GM12878 (cell line): ENCODE measurements around the gene PDZD8. TPM values are rescaled to one million over a fixed set of nuclear protein-coding genes. Genes with fewer than 3 reads are reported as not detected.
A peak's percentile ranks its signal among the peaks of the same experiment; 100 is the strongest.

ENCODE experiments used
- ATAC-seq: fragments of 200-7000 bp; cut with Tn5 transposase; 3 replicates; pipeline ENCODE4 v1.9.1; 2020; ENCODE audit warnings: mild to moderate bottlenecking, moderate library complexity
- BruUV-seq: library from RNA; stranded (reverse); fragments of 400-500 nt; replicated peaks from 2 replicates; lab custom pipeline; 2021; lab: Mats Ljungman, UMichigan
- CTCF ChIA-PET: fragments of 300-600 bp; sonication (Branson Sonifier 250); formaldehyde crosslinking; extraction: SDS; loops from one replicate; lab custom pipeline; 2021; ENCODE audit warnings: inconsistent platforms; lab: Yijun Ruan, JAX
- POLR2A ChIA-PET: fragments of 350-600 bp; formaldehyde crosslinking; extraction: SDS; loops from one replicate; lab custom pipeline; 2021; ENCODE audit warnings: inconsistent platforms; lab: Charles Lee
- RAD21 ChIA-PET: fragments of 300-600 bp; sonication (Branson Sonifier 250); formaldehyde crosslinking; loops from one replicate; lab custom pipeline; 2023; ENCODE audit warnings: antibody characterized with exemption; ENCODE audit not compliant: unreplicated experiment; lab: Charles Lee
- SMC1A ChIA-PET: fragments of 300-600 bp; sonication (Branson Sonifier 250); formaldehyde crosslinking; loops from one replicate; lab custom pipeline; 2023; ENCODE audit not compliant: unreplicated experiment, uncharacterized antibody; lab: Charles Lee
- DNase-seq: peaks from one replicate; pipeline ENCODE4 v3.0.0-alpha.2; 2011; ENCODE audit warnings: low read depth, low spot score
- FAIRE-seq: peaks from 3 replicates; lab custom pipeline; 2011; peaks lifted over from hg19 to GRCh38; lab: Jason Lieb, UNC
- H2AFZ ChIP-seq: 2 replicates; pipeline ENCODE4 v1.6.0; 2011; ENCODE audit warnings: low read depth, low read length, control low read depth; ENCODE audit not compliant: control insufficient read depth
- H3K27ac ChIP-seq: 2 replicates; pipeline ENCODE4 v1.5.1; 2011; ENCODE audit warnings: control low read depth; ENCODE audit not compliant: control insufficient read depth, insufficient read depth
- H3K27me3 ChIP-seq, 2 experiments: replicated peaks in 1 of 2; 2 replicates each; pipeline versions ENCODE4 v1.6.0 to v1.6.1; 2011; ENCODE audit warnings: low read length in 1 of 2; ENCODE audit not compliant: control insufficient read depth in 2 of 2, insufficient read depth in 2 of 2
- H3K36me3 ChIP-seq, 2 experiments: 2 replicates each; pipeline ENCODE4 v1.5.1; 2011; ENCODE audit warnings: low read length in 1 of 2; ENCODE audit not compliant: control insufficient read depth in 2 of 2, insufficient read depth in 2 of 2
- H3K4me1 ChIP-seq: 2 replicates; pipeline ENCODE4 v1.6.1; 2011; ENCODE audit warnings: mild to moderate bottlenecking, low read length, moderate library complexity, mixed read lengths; ENCODE audit not compliant: control insufficient read depth, insufficient read depth
- H3K4me2 ChIP-seq: 2 replicates; pipeline ENCODE4 v1.6.0; 2011; ENCODE audit warnings: control low read depth; ENCODE audit not compliant: control insufficient read depth, insufficient read depth
- H3K4me3 ChIP-seq: fragments of 200-600 bp; sonication (generic); 2 replicates; pipeline ENCODE4 v1.5.1; 2016
- H3K79me2 ChIP-seq: 2 replicates; pipeline ENCODE4 v1.6.0; 2011; ENCODE audit warnings: low read length; ENCODE audit not compliant: control insufficient read depth, insufficient read depth
- H3K9ac ChIP-seq: 2 replicates; pipeline ENCODE4 v1.8.0; 2011; ENCODE audit warnings: low read length, control low read depth, mixed read lengths; ENCODE audit not compliant: control insufficient read depth, insufficient read depth
- H3K9me3 ChIP-seq: replicated peaks from 3 replicates; pipeline ENCODE4 v1.5.1; 2011; ENCODE audit warnings: mild to moderate bottlenecking, low read length; ENCODE audit not compliant: control insufficient read depth, insufficient read depth
- H4K20me1 ChIP-seq: 2 replicates; pipeline ENCODE4 v1.6.0; 2011; ENCODE audit not compliant: control insufficient read depth, insufficient read depth
- SUZ12 ChIP-seq: fragments of 200-600 bp; sonication (generic); IDR thresholded peaks from one replicate; pipeline ENCODE4 v1.6.1; 2018; ENCODE audit warnings: antibody characterized with exemption, mild to moderate bottlenecking; ENCODE audit not compliant: unreplicated experiment
- WGBS: methylation state at CpG from one replicate; pipeline ENCODE4 v1.1.6; 2016; ENCODE audit warnings: low lambda C conversion rate; ENCODE audit not compliant: insufficient replicate concordance, insufficient coverage; ENCODE audit errors: missing lambda C conversion rate; 5-methylcytosine and 5-hydroxymethylcytosine counted together
- in situ Hi-C: fragments of 300-500 bp; cut with MboI; formaldehyde crosslinking; loops from 9 replicates; pipeline ENCODE4 v1.14.3; 2018; ENCODE audit warnings: mixed read lengths
- intact Hi-C: fragments of 100-400 bp; cut with micrococcal nuclease; formaldehyde crosslinking; loops from one replicate; pipeline ENCODE4 v1.14.2; 2022; ENCODE audit not compliant: unreplicated experiment
- polyA plus RNA-seq, 11 experiments: library from polyadenylated mRNA; depleted of rRNA in 4 of 11; unstranded in 6 of 11; stranded (reverse) in 5 of 11; fragments of >200 nt; fragmentation: Nextera tagmentation in 4 of 11; fragmentation: Illumina TruSeq in 1 of 11; extraction: Ambion mirVana in 4 of 11; extraction: Trizol in 1 of 11; gene quantifications; 1 replicate in 1 of 11; 2 replicates in 10 of 11; pipeline versions ENCODE4 v1.2.1 to v1.2.3, GENCODE V29; 2011 to 2016; ENCODE audit warnings: inconsistent platforms in 2 of 11, missing spikeins in 2 of 11, low read depth in 1 of 11
- total RNA-seq, 4 experiments: library from RNA; depleted of rRNA in 3 of 4; stranded (reverse); fragments of >200 nt in 3 of 4; fragmentation: Illumina TruSeq in 1 of 4; extraction: Trizol in 1 of 4; gene quantifications; 2 replicates each; pipeline versions ENCODE4 v1.2.1 to v1.2.3, GENCODE V29; 2013 to 2021
- TF ChIP-seq, protein P1 (sequence below): fragments of 450-650 bp; IDR thresholded peaks from 2 replicates; pipeline ENCODE4 v1.6.1; 2017; ENCODE audit warnings: mild to moderate bottlenecking, moderate library complexity
- TF ChIP-seq, protein P2 (sequence below): fragments of 450-650 bp; IDR thresholded peaks from 2 replicates; pipeline ENCODE4 v1.6.1; 2017; ENCODE audit warnings: mild to moderate bottlenecking, moderate library complexity

PDZD8 gene
- total and polyA plus RNA-seq, 10 of the 15 experiments (the other 5 are each of a cell fraction or from before 2014, with no cell fraction given) = 2.0 to 21.2 (median 6.7) TPM

DNA sequence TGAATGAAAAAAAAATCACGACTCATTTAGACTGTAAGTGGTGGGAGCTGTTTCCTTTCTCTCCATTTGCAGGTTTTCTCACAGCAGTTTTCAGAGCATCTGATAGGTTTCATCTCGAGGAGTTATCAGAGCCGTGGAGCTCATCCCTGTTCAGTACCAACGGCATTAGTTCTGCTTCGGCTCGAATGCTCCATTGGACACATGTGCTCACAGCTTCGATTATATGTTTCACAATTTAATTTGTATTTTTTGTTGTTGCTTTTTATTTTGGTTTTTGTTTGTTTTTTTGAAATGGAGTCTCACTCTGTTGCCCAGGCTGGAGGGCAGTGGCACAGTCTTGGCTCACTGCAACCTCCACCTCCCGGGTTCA is 132.8 kb downstream of the PDZD8 start (continued):
- TF ChIP-seq, protein P1, sequence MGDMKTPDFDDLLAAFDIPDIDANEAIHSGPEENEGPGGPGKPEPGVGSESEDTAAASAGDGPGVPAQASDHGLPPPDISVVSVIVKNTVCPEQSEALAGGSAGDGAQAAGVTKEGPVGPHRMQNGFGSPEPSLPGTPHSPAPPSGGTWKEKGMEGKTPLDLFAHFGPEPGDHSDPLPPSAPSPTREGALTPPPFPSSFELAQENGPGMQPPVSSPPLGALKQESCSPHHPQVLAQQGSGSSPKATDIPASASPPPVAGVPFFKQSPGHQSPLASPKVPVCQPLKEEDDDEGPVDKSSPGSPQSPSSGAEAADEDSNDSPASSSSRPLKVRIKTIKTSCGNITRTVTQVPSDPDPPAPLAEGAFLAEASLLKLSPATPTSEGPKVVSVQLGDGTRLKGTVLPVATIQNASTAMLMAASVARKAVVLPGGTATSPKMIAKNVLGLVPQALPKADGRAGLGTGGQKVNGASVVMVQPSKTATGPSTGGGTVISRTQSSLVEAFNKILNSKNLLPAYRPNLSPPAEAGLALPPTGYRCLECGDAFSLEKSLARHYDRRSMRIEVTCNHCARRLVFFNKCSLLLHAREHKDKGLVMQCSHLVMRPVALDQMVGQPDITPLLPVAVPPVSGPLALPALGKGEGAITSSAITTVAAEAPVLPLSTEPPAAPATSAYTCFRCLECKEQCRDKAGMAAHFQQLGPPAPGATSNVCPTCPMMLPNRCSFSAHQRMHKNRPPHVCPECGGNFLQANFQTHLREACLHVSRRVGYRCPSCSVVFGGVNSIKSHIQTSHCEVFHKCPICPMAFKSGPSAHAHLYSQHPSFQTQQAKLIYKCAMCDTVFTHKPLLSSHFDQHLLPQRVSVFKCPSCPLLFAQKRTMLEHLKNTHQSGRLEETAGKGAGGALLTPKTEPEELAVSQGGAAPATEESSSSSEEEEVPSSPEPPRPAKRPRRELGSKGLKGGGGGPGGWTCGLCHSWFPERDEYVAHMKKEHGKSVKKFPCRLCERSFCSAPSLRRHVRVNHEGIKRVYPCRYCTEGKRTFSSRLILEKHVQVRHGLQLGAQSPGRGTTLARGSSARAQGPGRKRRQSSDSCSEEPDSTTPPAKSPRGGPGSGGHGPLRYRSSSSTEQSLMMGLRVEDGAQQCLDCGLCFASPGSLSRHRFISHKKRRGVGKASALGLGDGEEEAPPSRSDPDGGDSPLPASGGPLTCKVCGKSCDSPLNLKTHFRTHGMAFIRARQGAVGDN = no peak

DNA sequence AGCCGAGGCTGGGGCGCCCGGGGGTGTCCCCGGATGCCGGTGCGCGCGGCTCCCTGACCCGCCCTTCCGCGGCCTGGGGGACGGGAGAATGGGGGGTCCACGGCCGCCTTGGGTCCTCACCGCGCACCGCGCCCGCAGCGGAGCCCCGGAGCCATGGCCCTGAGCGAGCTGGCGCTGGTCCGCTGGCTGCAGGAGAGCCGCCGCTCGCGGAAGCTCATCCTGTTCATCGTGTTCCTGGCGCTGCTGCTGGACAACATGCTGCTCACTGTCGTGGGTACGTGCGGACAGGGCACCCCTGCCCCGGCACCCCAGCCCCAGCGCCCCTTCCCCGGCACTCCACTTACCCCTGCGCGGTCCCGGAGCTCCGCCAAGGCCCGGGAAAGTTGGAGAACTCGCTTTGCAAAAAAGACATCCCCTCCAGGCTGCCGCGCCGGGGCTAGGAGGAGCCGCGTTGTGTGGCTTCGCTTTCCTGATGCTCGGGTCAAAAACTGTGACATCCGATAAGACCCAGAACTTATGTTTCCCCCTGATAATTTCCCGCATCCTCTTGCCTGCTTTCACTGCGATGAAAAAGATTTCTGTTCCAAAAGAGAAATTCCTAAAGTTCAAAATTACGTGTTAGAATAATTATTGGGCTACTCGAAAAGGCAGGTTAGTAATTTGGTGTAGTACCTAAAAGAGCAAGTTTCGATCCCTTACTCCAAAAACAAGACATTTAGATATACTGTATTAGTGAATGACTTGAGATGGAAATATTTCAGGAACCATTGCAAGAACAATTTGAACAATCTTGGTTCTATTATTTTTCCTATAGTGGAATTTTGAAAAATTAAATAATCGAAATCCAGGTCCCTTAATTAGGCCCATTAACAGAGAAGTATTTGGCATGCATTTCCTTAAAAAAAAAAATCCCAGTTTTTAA is 133.4 kb downstream of the PDZD8 start:
- under 1% methylated on average over 50 of the region's 56 CpGs for WGBS
- H3K4me3 ChIP-seq = no peak overlapping the region
- ChIA-PET POLR2A (no interaction called here), RAD21 (no interaction called here), SMC1A (no interaction called here), CTCF (interaction anchor here (0.8 kb wide), 1 partner anchor 25 kb away, joined by 3 read pairs; no protein-coding TSS in a partner anchor)
- H4K20me1 ChIP-seq = no peaks in the 10 kb centered on the region
- ATAC-seq (no peak), DNase-seq (no peak), FAIRE-seq (no peak)
- peaks cover 0 to 2% of the 10 kb centered on the region in 2 experiments; a peak in 1 of 4 replicates for H3K27me3 ChIP-seq
- BruUV-seq = no TSS peak
- H3K79me2 ChIP-seq = no peaks in the 10 kb centered on the region
- H2AFZ ChIP-seq = no peak overlapping the region
- H3K36me3 ChIP-seq = no peaks in the 10 kb centered on the region
- no peaks in the 10 kb centered on the region for H3K4me1 ChIP-seq
- H3K4me2 ChIP-seq = no peak overlapping the region
- in situ Hi-C loops (no loop called here), intact Hi-C loops (no loop called here)
- TF ChIP-seq SUZ12 = peak; percentile 17
- TF ChIP-seq, protein P2, sequence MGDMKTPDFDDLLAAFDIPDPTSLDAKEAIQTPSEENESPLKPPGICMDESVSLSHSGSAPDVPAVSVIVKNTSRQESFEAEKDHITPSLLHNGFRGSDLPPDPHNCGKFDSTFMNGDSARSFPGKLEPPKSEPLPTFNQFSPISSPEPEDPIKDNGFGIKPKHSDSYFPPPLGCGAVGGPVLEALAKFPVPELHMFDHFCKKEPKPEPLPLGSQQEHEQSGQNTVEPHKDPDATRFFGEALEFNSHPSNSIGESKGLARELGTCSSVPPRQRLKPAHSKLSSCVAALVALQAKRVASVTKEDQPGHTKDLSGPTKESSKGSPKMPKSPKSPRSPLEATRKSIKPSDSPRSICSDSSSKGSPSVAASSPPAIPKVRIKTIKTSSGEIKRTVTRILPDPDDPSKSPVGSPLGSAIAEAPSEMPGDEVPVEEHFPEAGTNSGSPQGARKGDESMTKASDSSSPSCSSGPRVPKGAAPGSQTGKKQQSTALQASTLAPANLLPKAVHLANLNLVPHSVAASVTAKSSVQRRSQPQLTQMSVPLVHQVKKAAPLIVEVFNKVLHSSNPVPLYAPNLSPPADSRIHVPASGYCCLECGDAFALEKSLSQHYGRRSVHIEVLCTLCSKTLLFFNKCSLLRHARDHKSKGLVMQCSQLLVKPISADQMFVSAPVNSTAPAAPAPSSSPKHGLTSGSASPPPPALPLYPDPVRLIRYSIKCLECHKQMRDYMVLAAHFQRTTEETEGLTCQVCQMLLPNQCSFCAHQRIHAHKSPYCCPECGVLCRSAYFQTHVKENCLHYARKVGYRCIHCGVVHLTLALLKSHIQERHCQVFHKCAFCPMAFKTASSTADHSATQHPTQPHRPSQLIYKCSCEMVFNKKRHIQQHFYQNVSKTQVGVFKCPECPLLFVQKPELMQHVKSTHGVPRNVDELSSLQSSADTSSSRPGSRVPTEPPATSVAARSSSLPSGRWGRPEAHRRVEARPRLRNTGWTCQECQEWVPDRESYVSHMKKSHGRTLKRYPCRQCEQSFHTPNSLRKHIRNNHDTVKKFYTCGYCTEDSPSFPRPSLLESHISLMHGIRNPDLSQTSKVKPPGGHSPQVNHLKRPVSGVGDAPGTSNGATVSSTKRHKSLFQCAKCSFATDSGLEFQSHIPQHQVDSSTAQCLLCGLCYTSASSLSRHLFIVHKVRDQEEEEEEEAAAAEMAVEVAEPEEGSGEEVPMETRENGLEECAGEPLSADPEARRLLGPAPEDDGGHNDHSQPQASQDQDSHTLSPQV = no peak
- no peaks in the 10 kb centered on the region for H3K9me3 ChIP-seq
- H3K9ac ChIP-seq = no peak overlapping the region
- H3K27ac ChIP-seq = no peak overlapping the region
